B cell (primary cell): Measurements from ENCODE around the gene RAP1A. TPM values are rescaled to one million over a fixed set of nuclear protein-coding genes. Genes with fewer than 3 reads are reported as not detected.

Source experiments
- ATAC-seq: fragments of 200-7000 bp; cut with Tn5 transposase; one replicate; pipeline ENCODE4 v1.10.0; 2021; ENCODE audit warnings: low read depth, mild to moderate bottlenecking, moderate number of reproducible peaks, moderate library complexity
- CTCF ChIA-PET: fragments of 350-600 bp; sonication (Branson Sonifier 250); formaldehyde crosslinking; loops from one replicate; lab custom pipeline; 2021; ENCODE audit warnings: antibody characterized with exemption, inconsistent platforms; lab: Charles Lee
- POLR2A ChIA-PET: fragments of 350-600 bp; sonication (Branson Sonifier 250); formaldehyde crosslinking; loops from one replicate; lab custom pipeline; 2021; ENCODE audit warnings: antibody characterized with exemption; lab: Charles Lee
- DNase-seq: peaks from one replicate; pipeline ENCODE4 v3.0.0; 2013
- H2AFZ ChIP-seq: 2 replicates; pipeline ENCODE4 v1.6.1; 2012; ENCODE audit warnings: mild to moderate bottlenecking, low read depth, low read length; ENCODE audit not compliant: insufficient read depth, poor library complexity, severe bottlenecking
- H3K27ac ChIP-seq, 2 donors: 1 replicate in 1 of 2; 2 replicates in 1 of 2; pipeline ENCODE4 v1.5.1; 2012 to 2013; ENCODE audit warnings: low read length in 2 of 2, mild to moderate bottlenecking in 2 of 2, moderate library complexity in 1 of 2
- H3K27me3 ChIP-seq, 4 experiments: fragments of 200-600 bp in 1 of 4; sonication (generic) in 1 of 4; replicated peaks in 1 of 4; 1 replicate in 2 of 4; 2 replicates in 2 of 4; pipeline versions ENCODE4 v1.6.1 to v1.7.0; 2013 to 2016; ENCODE audit warnings: low read length in 3 of 4, mild to moderate bottlenecking in 2 of 4, mixed read lengths in 1 of 4, moderate library complexity in 1 of 4; ENCODE audit not compliant: insufficient read depth in 4 of 4, control insufficient read depth in 3 of 4; ENCODE audit errors: control extremely low read depth in 1 of 4
- H3K36me3 ChIP-seq, 2 experiments: replicated peaks in 1 of 2; 1 replicate in 1 of 2; 2 replicates in 1 of 2; pipeline versions ENCODE4 v1.6.1 to v1.7.1; 2013; ENCODE audit warnings: low read length in 1 of 2; ENCODE audit not compliant: insufficient read depth in 2 of 2, control insufficient read depth in 1 of 2; ENCODE audit errors: control extremely low read depth in 1 of 2, extremely low read depth in 1 of 2
- H3K4me1 ChIP-seq, 2 donors: fragments of 200-600 bp in 1 of 2; sonication (generic) in 1 of 2; 1 replicate in 1 of 2; 2 replicates in 1 of 2; pipeline versions ENCODE4 v1.5.1 to v1.6.1; 2013 to 2017; ENCODE audit warnings: low read length in 2 of 2; ENCODE audit not compliant: control insufficient read depth in 2 of 2, insufficient read depth in 2 of 2
- H3K4me2 ChIP-seq: replicated peaks from 2 replicates; pipeline ENCODE3; 2012; ENCODE audit warnings: mild to moderate bottlenecking, low read depth, low read length; ENCODE audit not compliant: poor library complexity, severe bottlenecking
- H3K4me3 ChIP-seq, 5 experiments: fragments of 200-600 bp in 1 of 5; sonication (generic) in 1 of 5; 1 replicate in 3 of 5; 2 replicates in 2 of 5; pipeline versions ENCODE4 v1.5.1 to v1.7.0; 2011 to 2016; ENCODE audit warnings: low read length in 4 of 5, mild to moderate bottlenecking in 4 of 5, low read depth in 2 of 5, control low read depth in 1 of 5, moderate library complexity in 1 of 5; ENCODE audit not compliant: insufficient read depth in 1 of 5; ENCODE audit errors: control extremely low read depth in 1 of 5, extremely low read depth in 1 of 5
- H3K79me2 ChIP-seq: fragments of 200-600 bp; sonication (generic); one replicate; pipeline ENCODE4 v1.6.0; 2016; ENCODE audit warnings: low read length; ENCODE audit not compliant: control insufficient read depth, insufficient read depth
- H3K9ac ChIP-seq: fragments of 200-600 bp; sonication (generic); 2 replicates; pipeline ENCODE4 v1.6.1; 2017; ENCODE audit warnings: mild to moderate bottlenecking, low read length, moderate library complexity
- H3K9me3 ChIP-seq, 3 donors: one replicate each; pipeline versions ENCODE4 v1.6.1 to v1.7.1; 2013; ENCODE audit warnings: low read length in 2 of 3; ENCODE audit not compliant: control insufficient read depth in 2 of 3, insufficient read depth in 1 of 3; ENCODE audit errors: control extremely low read depth in 1 of 3
- H4K20me1 ChIP-seq: 2 replicates; pipeline ENCODE4 v1.6.0; 2012; ENCODE audit warnings: mild to moderate bottlenecking, low read length; ENCODE audit not compliant: insufficient read depth, control insufficient read depth, poor library complexity, severe bottlenecking
- H3K27ac Mint-ChIP-seq: one replicate; pipeline ENCODE4 v1.8.0; 2021; ENCODE audit warnings: mixed read lengths
- H3K27me3 Mint-ChIP-seq: one replicate; pipeline ENCODE4 v1.8.0; 2021; ENCODE audit warnings: mixed read lengths
- H3K4me1 Mint-ChIP-seq: one replicate; pipeline ENCODE4 v1.8.0; 2021; ENCODE audit warnings: mixed read lengths
- H3K4me3 Mint-ChIP-seq: one replicate; pipeline ENCODE4 v1.8.0; 2021; ENCODE audit warnings: mixed read lengths
- H3K9me3 Mint-ChIP-seq: one replicate; pipeline ENCODE4 v1.8.0; 2022; ENCODE audit warnings: mixed read lengths; ENCODE audit not compliant: insufficient read depth
- CTCF ChIP-seq: fragments of 200-600 bp; IDR thresholded peaks from one replicate; pipeline ENCODE4 v1.8.0; 2022; ENCODE audit warnings: antibody characterized with exemption, mild to moderate bottlenecking
- WGBS: methylation state at CpG from one replicate; pipeline ENCODE4 v1.1.5; 2013; ENCODE audit warnings: missing lambda C conversion rate; ENCODE audit not compliant: insufficient coverage; 5-methylcytosine and 5-hydroxymethylcytosine counted together
- intact Hi-C: fragments of 100-400 bp; cut with micrococcal nuclease; formaldehyde crosslinking; loops from one replicate; pipeline ENCODE4 v1.10.0; 2022
- polyA plus RNA-seq: library from polyadenylated mRNA; depleted of rRNA; stranded (reverse); fragments of >200 nt; gene quantifications from 2 replicates; pipeline ENCODE4 v1.2.3, GENCODE V29; 2012
- total RNA-seq, 2 donors: library from RNA; stranded (reverse); fragments of 120-200 nt in 1 of 2; gene quantifications; 1 replicate in 1 of 2; 2 replicates in 1 of 2; pipeline versions ENCODE4 v1.2.3 to v1.2.4, GENCODE V29; 2013 to 2022

RAP1A gene
- total and polyA plus RNA-seq, 2 donors (not counting 1 experiment from before 2014, with no cell fraction given), result 32.6 to 75.3 TPM

- 0% methylated on average over 6 of the region's 11 CpGs for WGBS
- Mint-ChIP-seq H3K9me3 (no peaks in the 10 kb centered on the region), H3K4me1 (peaks cover 51% of the 10 kb centered on the region), H3K4me3 (peak overlapping the region; percentile 66), H3K27me3 (no peaks in the 10 kb centered on the region), H3K27ac (peak overlapping the region; percentile 83)
- Histone ChIP-seq H3K27me3 (no peaks in the 10 kb centered on the region), H2AFZ (peak overlapping the region; percentile 81), H3K79me2 (peaks cover 13% of the 10 kb centered on the region), H4K20me1 (no peaks in the 10 kb centered on the region), H3K4me2 (peak overlapping the region; percentile 68), H3K4me3 (peak overlapping the region in 2 of 5 experiments; percentile 8 to 44), H3K9ac (peak overlapping the region; percentile 46), H3K9me3 (no peaks in the 10 kb centered on the region), H3K27ac (peak overlapping the region; percentile 63 to 70), H3K4me1 (peaks cover 60 to 63% of the 10 kb centered on the region in 2 donors), H3K36me3 (no peaks in the 10 kb centered on the region)
- TF ChIP-seq CTCF, result no peak
- POLR2A ChIA-PET, result interaction anchor here (0.6 to 2.1 kb wide), 13 partner anchors 11 to 1965 kb away, joined by 3 to 33 read pairs (median 5); partner anchors contain the start of gene RAP1A
- DNase-seq (peak; percentile 76), ATAC-seq (peak; percentile 95)
- intact Hi-C loops, result loop anchor here (1.0 to 10.0 kb wide), 5 partner anchors 10 to 378 kb away; no protein-coding TSS in a partner anchor
- CTCF ChIA-PET, result interaction anchor here (0.7 to 5.5 kb wide), 17 partner anchors 10 to 167 kb away, joined by 3 to 40 read pairs (median 4); partner anchors contain the start of gene RAP1A
Observed at GRCh38 chr1:111592389-111593361, 26.9 kb upstream of the RAP1A start.
